Thoracic aorta (tissue), 2 donors: ENCODE data around the gene AOPEP. TPM values are rescaled to one million over a fixed set of nuclear protein-coding genes. Genes with fewer than 3 reads are reported as not detected.
A peak's percentile ranks its signal among the peaks of the same experiment; 100 is the strongest.

Experiments
- ATAC-seq: fragments of 150-250 bp; one replicate; pipeline ENCODE4 v1.8.0; 2017; ENCODE audit warnings: low read depth; ENCODE audit not compliant: insufficient number of reproducible peaks, low FRiP score
- DNase-seq: peaks from one replicate; pipeline ENCODE4 v3.0.0-alpha.2; 2020; ENCODE audit warnings: low spot score
- H3K27ac ChIP-seq, 2 donors: fragments of 200-600 bp; sonication (generic); 1 replicate in 1 of 2; 2 replicates in 1 of 2; pipeline ENCODE4 v1.5.1; 2016; ENCODE audit warnings: mild to moderate bottlenecking in 2 of 2, moderate library complexity in 2 of 2
- H3K27me3 ChIP-seq: fragments of 200-600 bp; sonication (generic); replicated peaks from 2 replicates; pipeline ENCODE4 v1.6.0; 2016; ENCODE audit warnings: mild to moderate bottlenecking; ENCODE audit not compliant: insufficient read depth
- H3K36me3 ChIP-seq: fragments of 200-600 bp; sonication (generic); one replicate; pipeline ENCODE4 v1.5.1; 2016
- H3K4me1 ChIP-seq, 2 donors: fragments of 200-600 bp; sonication (generic); 1 replicate in 1 of 2; 2 replicates in 1 of 2; pipeline versions ENCODE4 v1.5.1 to v1.6.0; 2016; ENCODE audit warnings: low read depth in 2 of 2, mild to moderate bottlenecking in 1 of 2; ENCODE audit not compliant: control insufficient read depth in 1 of 2
- H3K4me3 ChIP-seq: fragments of 200-600 bp; sonication (generic); 2 replicates; pipeline ENCODE4 v1.5.1; 2016; ENCODE audit warnings: mild to moderate bottlenecking
- H3K9me3 ChIP-seq: fragments of 200-600 bp; sonication (generic); 2 replicates; pipeline ENCODE4 v1.5.1; 2016
- CTCF ChIP-seq: fragments of 200-600 bp; sonication (generic); IDR thresholded peaks from one replicate; pipeline ENCODE4 v1.5.1; 2019; ENCODE audit warnings: antibody characterized with exemption
- total RNA-seq, 2 donors: library from RNA; depleted of rRNA; stranded (reverse); fragments of >200 nt; gene quantifications; one replicate each; pipeline versions ENCODE4 v1.1.0 to v1.2.3, GENCODE V29; 2016

AOPEP gene
- total RNA-seq: 100 to 1,000 TPM; 494 to 668 TPM

- Histone ChIP-seq H3K27me3 (no peaks in the 10 kb centered on the region), H3K9me3 (no peaks in the 10 kb centered on the region), H3K4me1 (peaks cover 5 to 15% of the 10 kb centered on the region in 2 donors), H3K4me3 (peak within 1 kb of the TSS; percentile 89), H3K36me3 (no peaks in the 10 kb centered on the region), H3K27ac (peak within 1 kb of the TSS; percentile 71 to 86)
- ATAC-seq: peak; percentile 95
- TF ChIP-seq CTCF: no peak
- DNase-seq: peak; percentile 92
These were observed at the start of gene AOPEP for GRCh38 chr9:94726495-94727191. TSS of gene AOPEP (plus strand) at chr9:94726699. CDS start at chr9:94759784, 33,085 bp downstream.

- Histone ChIP-seq H3K4me3 (no peak overlapping the region), H3K27ac (no peak overlapping the region), H3K9me3 (no peaks in the 10 kb centered on the region), H3K4me1 (peaks cover 14 to 74% of the 10 kb centered on the region in 2 donors), H3K27me3 (no peaks in the 10 kb centered on the region), H3K36me3 (no peaks in the 10 kb centered on the region)
- no peak for DNase-seq
- TF ChIP-seq CTCF: no peak
- ATAC-seq: no peak
These were observed 48.6 kb upstream of the AOPEP start for GRCh38 chr9:94677929-94678328.

GRCh38 chr9:94679587-94679986 lies 46.9 kb upstream of the AOPEP start:
- H3K27ac ChIP-seq: no peak overlapping the region
- H3K9me3 ChIP-seq: no peaks in the 10 kb centered on the region
- no peak overlapping the region for H3K4me3 ChIP-seq
- H3K36me3 ChIP-seq: no peaks in the 10 kb centered on the region
- no peak for TF ChIP-seq CTCF
- DNase-seq (no peak), ATAC-seq (no peak)
- H3K4me1 ChIP-seq: peaks cover 14 to 59% of the 10 kb centered on the region in 2 donors
- no peaks in the 10 kb centered on the region for H3K27me3 ChIP-seq

- Histone ChIP-seq H3K27ac (no peak overlapping the region), H3K9me3 (no peaks in the 10 kb centered on the region), H3K36me3 (no peaks in the 10 kb centered on the region), H3K4me1 (peaks cover 14 to 55% of the 10 kb centered on the region in 2 donors), H3K4me3 (no peak overlapping the region), H3K27me3 (no peaks in the 10 kb centered on the region)
- no peak for TF ChIP-seq CTCF
- DNase-seq: no peak
- no peak for ATAC-seq
These were observed 46.5 kb upstream of the AOPEP start for GRCh38 chr9:94680020-94680419.

- Histone ChIP-seq H3K36me3 (no peaks in the 10 kb centered on the region), H3K9me3 (no peaks in the 10 kb centered on the region), H3K4me3 (no peak overlapping the region), H3K27ac (no peak overlapping the region), H3K4me1 (peaks cover 11 to 51% of the 10 kb centered on the region in 2 donors), H3K27me3 (no peaks in the 10 kb centered on the region)
- TF ChIP-seq CTCF: no peak
- DNase-seq (no peak), ATAC-seq (no peak)
These were observed 45.9 kb upstream of the AOPEP start for GRCh38 chr9:94680621-94681020.
